WTC11 (cell line): Measurements from ENCODE around the gene HDGF.

ENCODE experiments used
- CREM ChIP-seq: sonication (generic); formaldehyde crosslinking; IDR thresholded peaks from 2 replicates; pipeline ENCODE4 v1.8.1; 2022; ENCODE audit warnings: mild to moderate bottlenecking, missing genetic modification reagents, moderate library complexity
- CTCF ChIP-seq: fragments of 200-600 bp; IDR thresholded peaks from 2 replicates; pipeline ENCODE4 v1.8.0; 2022; ENCODE audit warnings: antibody characterized with exemption
- FOXJ3 ChIP-seq: sonication (generic); formaldehyde crosslinking; IDR thresholded peaks from 2 replicates; pipeline ENCODE4 v1.9.0; 2021; ENCODE audit warnings: missing genetic modification reagents, mild to moderate bottlenecking, borderline replicate concordance
- HMGA2 ChIP-seq: fragments of 250-450 bp; sonication (Bioruptor Pico); IDR thresholded peaks from 2 replicates; pipeline ENCODE4 v1.4.0; 2021; ENCODE audit warnings: mild to moderate bottlenecking, moderate library complexity
- NR2C2 ChIP-seq: sonication (generic); formaldehyde crosslinking; IDR thresholded peaks from 2 replicates; pipeline ENCODE4 v1.8.0; 2022; ENCODE audit warnings: mild to moderate bottlenecking, missing genetic modification reagents
- NR3C1 ChIP-seq: sonication (generic); formaldehyde crosslinking; conservative IDR thresholded peaks from 2 replicates; pipeline ENCODE4 v1.8.1; 2023; ENCODE audit warnings: low read depth, mild to moderate bottlenecking, missing genetic modification reagents
- SP1 ChIP-seq: sonication (generic); formaldehyde crosslinking; conservative IDR thresholded peaks from 2 replicates; pipeline ENCODE4 v1.8.1; 2022; ENCODE audit warnings: missing genetic modification reagents
- STAT6 ChIP-seq: sonication (generic); formaldehyde crosslinking; conservative IDR thresholded peaks from 2 replicates; pipeline ENCODE4 v1.8.1; 2023; ENCODE audit warnings: mild to moderate bottlenecking, low read depth, missing genetic modification reagents, moderate library complexity
- TP53 ChIP-seq: sonication (generic); formaldehyde crosslinking; IDR thresholded peaks from 2 replicates; pipeline ENCODE4 v1.8.1; 2023; ENCODE audit warnings: mild to moderate bottlenecking, missing genetic modification reagents
- ZNF416 ChIP-seq: fragments of 250-450 bp; sonication (Bioruptor Pico); IDR thresholded peaks from 2 replicates; pipeline ENCODE4 v1.9.0; 2021; ENCODE audit warnings: mild to moderate bottlenecking, inconsistent platforms
- ZNF512 ChIP-seq: sonication (generic); formaldehyde crosslinking; IDR thresholded peaks from 2 replicates; pipeline ENCODE4 v1.8.1; 2022; ENCODE audit warnings: missing genetic modification reagents, borderline replicate concordance

- no peak for TF ChIP-seq NR3C1
- no peak for TF ChIP-seq CTCF
- TF ChIP-seq HMGA2 (CRISPR knock-in tag), result no peak
- TF ChIP-seq SP1, result no peak
- TF ChIP-seq NR2C2 (CRISPR knock-in tag), result no peak
- TF ChIP-seq FOXJ3 (CRISPR knock-in tag), result no peak
- no peak for TF ChIP-seq TP53 (CRISPR knock-in tag)
- no peak for TF ChIP-seq CREM (CRISPR knock-in tag)
- no peak for TF ChIP-seq ZNF416
- TF ChIP-seq STAT6 (CRISPR knock-in tag), result no peak
- TF ChIP-seq ZNF512, result no peak
Measured at GRCh38 chr1:156693848-156694689, 57.4 kb downstream of the HDGF start.
